HepG2 (cell line): ENCODE data around the gene PTTG1. TPM values are rescaled to one million over a fixed set of nuclear protein-coding genes. Genes with fewer than 3 reads are reported as not detected.
A peak's percentile ranks its signal among the peaks of the same experiment; 100 is the strongest.

ENCODE experiments used
- CBFB ChIP-seq: sonication (generic); formaldehyde crosslinking; IDR thresholded peaks from 2 replicates; pipeline ENCODE4 v1.4.0; 2020; ENCODE audit warnings: missing genetic modification reagents
- GZF1 ChIP-seq: sonication (generic); formaldehyde crosslinking; IDR thresholded peaks from 2 replicates; pipeline ENCODE4 v1.5.1; 2020; ENCODE audit warnings: mild to moderate bottlenecking, missing genetic modification reagents
- KAT7 ChIP-seq: IDR thresholded peaks from 2 replicates; pipeline ENCODE4 v1.6.1; 2018; ENCODE audit warnings: borderline replicate concordance, missing compliant biosample characterization
- KLF12 ChIP-seq: sonication (generic); formaldehyde crosslinking; IDR thresholded peaks from 2 replicates; pipeline ENCODE4 v1.4.0; 2020; ENCODE audit warnings: missing genetic modification reagents, borderline replicate concordance
- NCOA1 ChIP-seq: sonication (generic); formaldehyde crosslinking; IDR thresholded peaks from 2 replicates; pipeline ENCODE4 v1.9.0; 2021; ENCODE audit warnings: missing genetic modification reagents
- SYNCRIP ChIP-seq: fragments of 200-400 bp; formaldehyde crosslinking; IDR thresholded peaks from 2 replicates; pipeline ENCODE4 v1.6.1; 2018; ENCODE audit warnings: mild to moderate bottlenecking, low read depth, low read length; ENCODE audit not compliant: insufficient read depth
- TGIF2 ChIP-seq: IDR thresholded peaks from 2 replicates; pipeline ENCODE4 v1.6.1; 2016; ENCODE audit warnings: control low read depth, missing compliant biosample characterization
- ZNF121 ChIP-seq: sonication (generic); formaldehyde crosslinking; IDR thresholded peaks from 2 replicates; pipeline ENCODE4 v1.5.0; 2020; ENCODE audit warnings: mild to moderate bottlenecking, missing genetic modification reagents
- ZNF136 ChIP-seq: sonication (generic); formaldehyde crosslinking; IDR thresholded peaks from 2 replicates; pipeline ENCODE4 v1.8.1; 2022; ENCODE audit warnings: low read depth, mild to moderate bottlenecking, moderate library complexity, missing genetic modification reagents
- ZNF326 ChIP-seq: sonication (generic); formaldehyde crosslinking; IDR thresholded peaks from 2 replicates; pipeline ENCODE4 v1.4.0; 2020; ENCODE audit warnings: missing genetic modification reagents, borderline replicate concordance
- ZNF775 ChIP-seq: sonication (generic); formaldehyde crosslinking; IDR thresholded peaks from 2 replicates; pipeline ENCODE4 v1.4.0; 2020; ENCODE audit warnings: missing genetic modification reagents, mild to moderate bottlenecking, moderate library complexity, borderline replicate concordance
- ZNF790 ChIP-seq: sonication (generic); formaldehyde crosslinking; IDR thresholded peaks from 2 replicates; pipeline ENCODE4 v1.8.0; 2022; ENCODE audit warnings: missing genetic modification reagents, mild to moderate bottlenecking, borderline replicate concordance
- ZNF83 ChIP-seq: sonication (generic); formaldehyde crosslinking; IDR thresholded peaks from 2 replicates; pipeline ENCODE4 v1.4.0; 2020; ENCODE audit warnings: missing genetic modification reagents, mild to moderate bottlenecking, borderline replicate concordance
- ZNF850 ChIP-seq: sonication (generic); formaldehyde crosslinking; conservative IDR thresholded peaks from 2 replicates; pipeline ENCODE4 v1.9.0; 2021; ENCODE audit warnings: mild to moderate bottlenecking, missing genetic modification reagents
- polyA plus RNA-seq, 8 experiments: library from polyadenylated mRNA; depleted of rRNA in 3 of 8; stranded (reverse) in 7 of 8; unstranded in 1 of 8; fragments of >200 nt; fragmentation: Illumina TruSeq in 4 of 8; extraction: Trizol in 4 of 8; gene quantifications; 2 replicates each; pipeline versions ENCODE4 v1.2.1 to v1.2.3, GENCODE V29; 2011 to 2016; ENCODE audit warnings: low read depth in 4 of 8, missing spikeins in 1 of 8, mixed read lengths in 1 of 8; ENCODE audit not compliant: insufficient read depth in 1 of 8
- total RNA-seq, 5 experiments: library from RNA; depleted of rRNA; stranded (reverse); fragments of >200 nt; fragmentation: Illumina TruSeq; extraction: Trizol; gene quantifications; 2 replicates each; pipeline ENCODE4 v1.2.3, GENCODE V29; 2016; ENCODE audit warnings: low read depth in 1 of 5
- TF ChIP-seq, protein P1 (sequence below): sonication (generic); formaldehyde crosslinking; IDR thresholded peaks from 2 replicates; pipeline ENCODE4 v1.4.0; 2020; ENCODE audit warnings: missing genetic modification reagents
- TF ChIP-seq, protein P2 (sequence below): sonication (generic); formaldehyde crosslinking; conservative IDR thresholded peaks from 2 replicates; pipeline ENCODE4 v1.8.0; 2022; ENCODE audit warnings: missing genetic modification reagents
- TF ChIP-seq, protein P3 (sequence below), 2 experiments: sonication (generic) in 1 of 2; formaldehyde crosslinking in 1 of 2; IDR thresholded peaks; 2 replicates each; pipeline versions ENCODE4 v1.4.0 to v1.6.1; 2016 to 2020; ENCODE audit warnings: borderline replicate concordance in 1 of 2, low read depth in 1 of 2, mild to moderate bottlenecking in 1 of 2, missing genetic modification reagents in 1 of 2
- TF ChIP-seq, protein P4 (sequence below): sonication (generic); formaldehyde crosslinking; IDR thresholded peaks from 2 replicates; pipeline ENCODE4 v1.4.0; 2020; ENCODE audit warnings: missing genetic modification reagents

PTTG1 gene
- total and polyA plus RNA-seq, 2 of the 13 experiments (the other 11 are each of a cell fraction or from before 2014, with no cell fraction given): 102 to 161 TPM

DNA sequence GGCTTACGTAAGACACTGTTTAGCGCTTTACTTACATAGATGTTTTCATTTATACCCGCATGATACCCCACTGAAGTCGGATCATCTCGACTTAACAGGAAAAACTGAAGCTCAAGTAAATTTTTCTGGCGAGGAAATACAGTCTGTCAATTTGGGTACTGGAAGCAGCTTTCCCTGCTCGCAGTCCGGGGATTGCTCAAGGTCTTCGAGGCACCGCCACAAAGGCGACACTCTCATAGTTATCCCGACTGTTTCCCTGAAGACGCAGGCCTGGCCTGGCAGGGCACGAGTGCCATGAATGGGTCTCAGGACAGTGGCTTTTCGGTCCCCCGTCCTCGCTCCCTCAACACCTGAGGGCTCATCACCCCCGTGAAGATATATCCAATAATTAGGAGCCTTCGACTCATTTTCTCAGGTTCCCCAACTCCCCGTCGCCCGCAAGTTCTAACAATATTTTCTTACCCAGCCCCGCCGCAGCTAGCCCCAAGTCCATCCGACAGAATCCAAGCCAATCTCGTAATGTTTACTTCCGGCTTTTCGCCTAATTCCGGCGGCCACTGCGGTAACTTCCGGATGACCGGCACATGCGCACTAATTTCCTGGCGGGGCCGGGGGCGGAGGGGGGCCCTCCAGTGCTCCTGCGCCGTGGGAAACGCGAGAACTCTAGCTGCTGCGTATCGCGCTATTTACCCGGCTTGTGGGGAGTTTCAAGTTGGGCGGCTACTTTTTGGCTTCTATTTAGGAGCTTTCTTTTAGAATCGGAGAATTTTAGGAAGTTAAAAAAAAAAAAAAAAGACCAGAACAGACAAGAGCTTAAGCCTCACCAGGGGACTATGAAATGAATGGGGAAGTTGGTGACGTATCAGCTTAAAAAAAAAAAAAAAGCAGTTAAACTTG lies 2.8 kb upstream of the PTTG1 start, which contains the start of gene SLU7 (continued):
- TF ChIP-seq, protein P1, sequence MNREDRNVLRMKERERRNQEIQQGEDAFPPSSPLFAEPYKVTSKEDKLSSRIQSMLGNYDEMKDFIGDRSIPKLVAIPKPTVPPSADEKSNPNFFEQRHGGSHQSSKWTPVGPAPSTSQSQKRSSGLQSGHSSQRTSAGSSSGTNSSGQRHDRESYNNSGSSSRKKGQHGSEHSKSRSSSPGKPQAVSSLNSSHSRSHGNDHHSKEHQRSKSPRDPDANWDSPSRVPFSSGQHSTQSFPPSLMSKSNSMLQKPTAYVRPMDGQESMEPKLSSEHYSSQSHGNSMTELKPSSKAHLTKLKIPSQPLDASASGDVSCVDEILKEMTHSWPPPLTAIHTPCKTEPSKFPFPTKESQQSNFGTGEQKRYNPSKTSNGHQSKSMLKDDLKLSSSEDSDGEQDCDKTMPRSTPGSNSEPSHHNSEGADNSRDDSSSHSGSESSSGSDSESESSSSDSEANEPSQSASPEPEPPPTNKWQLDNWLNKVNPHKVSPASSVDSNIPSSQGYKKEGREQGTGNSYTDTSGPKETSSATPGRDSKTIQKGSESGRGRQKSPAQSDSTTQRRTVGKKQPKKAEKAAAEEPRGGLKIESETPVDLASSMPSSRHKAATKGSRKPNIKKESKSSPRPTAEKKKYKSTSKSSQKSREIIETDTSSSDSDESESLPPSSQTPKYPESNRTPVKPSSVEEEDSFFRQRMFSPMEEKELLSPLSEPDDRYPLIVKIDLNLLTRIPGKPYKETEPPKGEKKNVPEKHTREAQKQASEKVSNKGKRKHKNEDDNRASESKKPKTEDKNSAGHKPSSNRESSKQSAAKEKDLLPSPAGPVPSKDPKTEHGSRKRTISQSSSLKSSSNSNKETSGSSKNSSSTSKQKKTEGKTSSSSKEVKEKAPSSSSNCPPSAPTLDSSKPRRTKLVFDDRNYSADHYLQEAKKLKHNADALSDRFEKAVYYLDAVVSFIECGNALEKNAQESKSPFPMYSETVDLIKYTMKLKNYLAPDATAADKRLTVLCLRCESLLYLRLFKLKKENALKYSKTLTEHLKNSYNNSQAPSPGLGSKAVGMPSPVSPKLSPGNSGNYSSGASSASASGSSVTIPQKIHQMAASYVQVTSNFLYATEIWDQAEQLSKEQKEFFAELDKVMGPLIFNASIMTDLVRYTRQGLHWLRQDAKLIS (CRISPR knock-in tag): no peak
- no peak for TF ChIP-seq ZNF850
- TF ChIP-seq, protein P2, sequence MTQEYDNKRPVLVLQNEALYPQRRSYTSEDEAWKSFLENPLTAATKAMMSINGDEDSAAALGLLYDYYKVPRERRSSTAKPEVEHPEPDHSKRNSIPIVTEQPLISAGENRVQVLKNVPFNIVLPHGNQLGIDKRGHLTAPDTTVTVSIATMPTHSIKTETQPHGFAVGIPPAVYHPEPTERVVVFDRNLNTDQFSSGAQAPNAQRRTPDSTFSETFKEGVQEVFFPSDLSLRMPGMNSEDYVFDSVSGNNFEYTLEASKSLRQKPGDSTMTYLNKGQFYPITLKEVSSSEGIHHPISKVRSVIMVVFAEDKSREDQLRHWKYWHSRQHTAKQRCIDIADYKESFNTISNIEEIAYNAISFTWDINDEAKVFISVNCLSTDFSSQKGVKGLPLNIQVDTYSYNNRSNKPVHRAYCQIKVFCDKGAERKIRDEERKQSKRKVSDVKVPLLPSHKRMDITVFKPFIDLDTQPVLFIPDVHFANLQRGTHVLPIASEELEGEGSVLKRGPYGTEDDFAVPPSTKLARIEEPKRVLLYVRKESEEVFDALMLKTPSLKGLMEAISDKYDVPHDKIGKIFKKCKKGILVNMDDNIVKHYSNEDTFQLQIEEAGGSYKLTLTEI (CRISPR knock-in tag): no peak
- no peak for TF ChIP-seq SYNCRIP
- TF ChIP-seq, protein P3, sequence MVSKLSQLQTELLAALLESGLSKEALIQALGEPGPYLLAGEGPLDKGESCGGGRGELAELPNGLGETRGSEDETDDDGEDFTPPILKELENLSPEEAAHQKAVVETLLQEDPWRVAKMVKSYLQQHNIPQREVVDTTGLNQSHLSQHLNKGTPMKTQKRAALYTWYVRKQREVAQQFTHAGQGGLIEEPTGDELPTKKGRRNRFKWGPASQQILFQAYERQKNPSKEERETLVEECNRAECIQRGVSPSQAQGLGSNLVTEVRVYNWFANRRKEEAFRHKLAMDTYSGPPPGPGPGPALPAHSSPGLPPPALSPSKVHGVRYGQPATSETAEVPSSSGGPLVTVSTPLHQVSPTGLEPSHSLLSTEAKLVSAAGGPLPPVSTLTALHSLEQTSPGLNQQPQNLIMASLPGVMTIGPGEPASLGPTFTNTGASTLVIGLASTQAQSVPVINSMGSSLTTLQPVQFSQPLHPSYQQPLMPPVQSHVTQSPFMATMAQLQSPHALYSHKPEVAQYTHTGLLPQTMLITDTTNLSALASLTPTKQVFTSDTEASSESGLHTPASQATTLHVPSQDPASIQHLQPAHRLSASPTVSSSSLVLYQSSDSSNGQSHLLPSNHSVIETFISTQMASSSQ (IDR thresholded peaks at IDR 0.05; ENCODE audit: low read depth): no peak
- TF ChIP-seq, protein P3 (CRISPR knock-in tag; IDR thresholded peaks at IDR 0.05; ENCODE audit: borderline replicate concordance): no peak
- no peak for TF ChIP-seq CBFB (CRISPR knock-in tag)
- no peak for TF ChIP-seq ZNF121
- TF ChIP-seq ZNF136 (CRISPR knock-in tag): 0 out of 2 replicates have a peak, but pooled peaks have one; percentile 65
- no peak for TF ChIP-seq KAT7
- TF ChIP-seq ZNF326: no peak
- no peak for TF ChIP-seq ZNF83
- no peak for TF ChIP-seq KLF12 (CRISPR knock-in tag)
- TF ChIP-seq, protein P4, sequence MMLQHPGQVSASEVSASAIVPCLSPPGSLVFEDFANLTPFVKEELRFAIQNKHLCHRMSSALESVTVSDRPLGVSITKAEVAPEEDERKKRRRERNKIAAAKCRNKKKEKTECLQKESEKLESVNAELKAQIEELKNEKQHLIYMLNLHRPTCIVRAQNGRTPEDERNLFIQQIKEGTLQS (CRISPR knock-in tag): no peak
- peak; percentile 53; the same call in 1 of the 2 replicates for TF ChIP-seq TGIF2 (CRISPR knock-in tag)
- TF ChIP-seq ZNF775: no peak
- TF ChIP-seq GZF1 (CRISPR knock-in tag): no peak
- no peak for TF ChIP-seq ZNF790 (CRISPR knock-in tag)
- no peak for TF ChIP-seq NCOA1 (CRISPR knock-in tag)
